Stimulated activated CD8-positive, alpha-beta memory T cell treated with anti-CD3 and anti-CD28 coated beads, Interleukin-12 subunit alpha, Interleukin-12 subunit beta, amount 100 ng/mL, for 24 hours (primary cell): Measurements from ENCODE around the gene PLCH1.

Experiments
- DNase-seq: peaks from one replicate; pipeline ENCODE4 v3.0.0-alpha.2; 2020; ENCODE audit errors: extremely low read depth

PLCH1 gene

DNA sequence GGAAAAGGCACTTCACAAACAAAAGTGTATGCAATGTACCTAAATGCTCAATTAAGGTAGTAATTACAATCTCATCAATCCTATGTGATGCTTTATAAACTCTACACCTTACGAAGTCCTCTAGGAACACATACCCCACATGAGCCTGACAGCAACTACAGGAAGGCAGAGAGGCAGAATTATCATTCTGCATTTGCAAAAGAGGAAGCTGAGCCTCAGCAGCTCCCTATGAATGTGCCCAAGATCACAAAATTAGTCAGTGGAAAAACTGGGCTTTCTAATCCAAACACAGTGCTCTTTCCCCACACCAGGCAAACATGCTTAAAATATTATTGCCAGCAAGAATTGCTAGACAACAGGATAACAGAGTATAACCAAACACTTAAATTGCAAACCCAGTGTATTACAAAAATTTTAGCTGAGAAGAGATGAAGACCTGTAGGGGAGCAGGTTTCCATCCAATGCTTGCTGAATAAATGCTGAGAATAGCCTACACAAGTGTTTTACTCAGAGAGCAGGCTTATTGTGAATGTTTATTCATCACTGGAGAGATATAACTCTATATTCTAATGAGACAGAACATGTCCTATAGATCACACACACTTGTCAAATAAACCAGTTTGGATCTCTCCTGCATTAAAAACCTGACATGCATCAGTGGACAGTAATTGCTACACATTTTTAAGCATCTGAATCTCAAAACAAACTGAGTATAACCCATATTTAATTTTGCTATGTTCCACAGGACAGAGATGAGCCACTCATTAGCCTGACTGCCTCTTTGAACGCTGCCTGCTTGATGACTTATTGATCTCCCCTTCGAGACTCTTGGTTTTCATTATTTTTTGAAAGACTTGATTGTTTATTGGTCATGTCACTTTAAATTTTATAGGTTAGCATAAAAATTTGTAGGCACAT lies 62.2 kb downstream of the PLCH1 start:
- no peak for DNase-seq

- DNase-seq: no peak
These were observed 68.5 kb downstream of the PLCH1 start for GRCh38 chr3:155676252-155676981.

DNA sequence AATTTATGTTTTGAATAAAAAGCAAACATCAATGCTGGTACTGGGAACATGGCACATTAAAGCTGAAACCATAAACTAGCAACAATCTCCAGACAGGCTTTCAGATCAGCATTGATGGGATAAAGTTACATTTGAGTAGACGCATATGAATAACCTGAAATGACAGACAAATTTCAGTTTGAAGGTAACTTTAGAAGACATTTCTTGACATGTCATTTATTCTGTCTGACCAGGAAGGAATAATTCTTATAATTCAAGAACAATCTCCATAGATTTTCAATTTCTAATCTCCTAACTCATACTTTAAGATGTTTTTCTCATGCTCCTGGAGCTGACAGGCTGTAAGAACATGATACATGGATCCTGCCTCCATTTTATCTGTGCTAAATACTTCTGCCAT lies 69.8 kb downstream of the PLCH1 start:
- no peak for DNase-seq

DNA sequence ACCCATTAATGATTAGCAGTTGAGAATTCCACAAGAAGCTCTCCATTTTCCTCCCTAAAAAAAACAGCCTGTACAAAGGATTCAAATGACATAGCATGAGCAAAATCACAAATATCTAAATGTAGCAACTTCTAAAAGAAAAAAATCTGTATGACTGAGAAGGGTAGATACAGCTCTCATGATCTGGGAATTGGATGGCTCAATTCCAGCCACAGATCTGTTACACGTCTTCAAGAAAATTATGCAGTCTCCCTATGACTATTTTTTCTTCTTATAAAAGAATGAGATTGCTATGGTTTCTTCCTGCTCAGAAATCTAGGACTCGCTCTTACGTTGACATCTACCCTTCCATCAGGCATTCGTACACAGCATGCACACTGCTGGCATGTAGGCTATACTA lies 71.5 kb downstream of the PLCH1 start:
- DNase-seq: no peak

DNA sequence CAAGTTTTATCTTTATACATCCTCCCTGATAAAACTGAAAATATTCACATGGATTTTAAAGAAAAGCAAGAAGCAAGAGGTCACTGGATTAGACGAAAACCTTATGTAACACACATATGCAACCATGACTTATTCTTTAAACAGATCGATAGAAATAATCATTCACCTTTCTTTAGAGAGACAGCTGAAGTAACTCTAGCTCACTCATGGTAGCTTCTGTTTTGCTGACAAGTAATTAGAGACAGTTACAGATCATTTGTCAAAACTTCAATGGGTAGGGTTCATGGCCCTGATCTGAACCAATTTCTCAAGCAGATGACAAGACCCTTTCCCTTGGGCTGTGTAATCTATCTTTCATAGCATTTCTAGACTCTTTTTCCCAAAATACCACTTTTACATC lies 74.5 kb downstream of the PLCH1 start:
- DNase-seq: no peak

DNA sequence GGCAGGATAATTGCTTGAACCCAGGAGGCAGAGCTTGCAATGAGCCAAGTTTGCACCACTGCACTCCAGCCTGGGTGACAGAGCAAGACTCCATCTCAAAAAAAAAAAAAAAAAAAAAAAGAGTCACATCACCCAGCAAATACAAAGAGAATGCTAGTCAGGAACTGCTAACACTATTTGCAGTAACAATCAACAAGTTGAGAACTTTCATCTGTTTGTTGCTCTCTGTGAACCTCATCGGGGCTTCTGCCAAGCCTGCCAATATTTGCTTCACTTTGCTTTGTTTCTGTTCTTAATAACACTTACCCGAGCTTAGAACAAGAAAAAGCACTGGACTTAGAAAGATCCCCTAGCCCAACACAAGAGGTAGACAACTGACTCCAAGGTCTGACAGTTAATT lies 76.9 kb downstream of the PLCH1 start:
- no peak for DNase-seq

DNA sequence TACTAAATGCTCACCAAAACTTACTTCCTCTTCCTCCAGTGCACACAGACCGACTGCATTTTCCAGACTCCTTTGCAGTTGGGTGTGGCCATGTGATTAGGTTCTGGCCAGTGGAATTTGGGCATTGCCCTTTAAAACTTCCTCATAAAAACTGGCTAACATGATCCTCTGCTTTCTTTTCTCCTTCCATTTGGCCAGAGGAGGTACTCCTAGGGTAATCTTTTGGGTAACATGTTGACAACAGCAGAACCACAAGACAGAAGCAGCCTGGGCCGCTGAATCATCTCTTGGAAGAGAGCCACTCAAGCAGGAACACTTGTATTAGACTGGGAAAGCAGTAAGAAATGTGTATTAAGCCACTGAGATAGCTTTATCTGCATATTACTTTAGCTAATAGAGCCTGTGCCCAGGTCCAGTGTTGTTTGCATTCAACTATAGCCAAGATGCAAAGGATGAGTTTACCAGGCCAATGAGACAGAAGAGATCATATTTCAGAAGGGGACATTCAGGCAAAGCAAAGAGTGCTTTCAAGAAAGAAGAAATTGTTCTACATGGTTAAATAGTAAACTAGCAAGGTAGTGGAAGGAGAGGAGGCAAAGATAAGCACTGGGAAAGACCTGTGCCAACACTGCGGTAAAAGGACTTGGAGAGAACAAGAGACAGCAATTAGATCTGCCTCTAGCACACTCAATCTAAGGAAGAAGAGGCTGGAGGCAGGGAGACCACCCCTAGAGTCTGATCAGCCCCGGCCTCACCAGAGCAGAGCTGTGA lies 79.8 kb downstream of the PLCH1 start:
- no peak for DNase-seq

- DNase-seq: no peak
These were observed 81.2 kb downstream of the PLCH1 start for GRCh38 chr3:155663467-155664212.

DNA sequence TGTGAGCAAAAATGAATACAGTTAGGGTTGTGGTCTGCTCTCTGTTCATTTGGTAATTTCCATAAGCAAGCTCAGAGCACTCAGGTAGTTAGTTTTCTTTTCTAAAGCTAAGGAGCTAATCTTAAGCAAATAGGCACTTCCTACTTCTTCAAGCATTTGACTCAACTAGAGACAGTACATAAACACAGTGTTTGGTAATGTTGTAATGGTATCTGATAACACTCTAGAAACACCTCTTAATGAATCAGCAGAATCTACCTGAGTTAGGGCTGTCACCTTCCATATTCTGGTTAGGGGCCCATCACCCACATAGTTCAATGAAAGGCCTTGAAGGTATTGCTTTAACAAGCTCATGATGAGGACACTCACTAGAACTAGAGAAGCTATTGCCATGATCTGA lies 83.1 kb downstream of the PLCH1 start:
- DNase-seq: no peak

DNA sequence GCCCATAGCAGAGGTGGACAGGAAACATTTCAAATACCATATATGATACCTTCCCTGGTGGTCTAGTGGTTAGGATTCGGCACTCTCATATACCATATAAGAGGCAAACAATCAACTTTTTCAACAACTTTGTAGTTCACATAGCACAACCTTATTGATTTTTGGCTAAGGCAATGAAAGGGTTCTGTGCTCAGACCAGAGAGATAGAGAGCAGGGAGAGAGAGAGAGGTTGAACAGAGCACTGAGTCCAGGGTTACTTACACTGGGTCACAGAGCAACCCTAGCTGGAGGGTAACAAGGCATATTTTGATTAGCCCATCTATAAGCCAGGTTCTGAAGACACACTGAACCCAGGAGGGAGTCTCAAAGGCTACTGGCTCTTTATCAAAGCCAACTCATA lies 83.8 kb downstream of the PLCH1 start:
- no peak for DNase-seq

- no peak for DNase-seq
These were observed 86.1 kb downstream of the PLCH1 start for GRCh38 chr3:155658671-155659261.

GRCh38 chr3:155658006-155658405 lies 86.9 kb downstream of the PLCH1 start:
- DNase-seq: no peak

DNA sequence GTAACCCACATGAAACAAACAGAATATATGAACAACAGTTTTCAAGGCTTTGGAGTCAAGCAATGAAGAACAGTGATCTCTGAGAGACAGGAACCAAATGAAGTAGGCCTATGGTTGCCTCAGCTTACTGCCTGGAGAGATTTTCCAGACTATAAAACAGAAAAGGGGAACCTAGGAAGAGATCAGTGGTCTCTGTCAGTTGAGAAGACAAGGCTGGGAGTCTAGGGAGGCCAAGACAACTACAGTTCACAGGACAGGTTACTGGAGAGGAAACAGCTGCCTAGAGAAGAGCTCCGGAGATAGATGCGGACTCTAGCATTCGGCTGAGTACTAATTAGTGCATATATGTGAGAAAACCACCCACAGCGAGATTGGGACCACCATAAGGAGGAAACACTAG lies 87.7 kb downstream of the PLCH1 start:
- DNase-seq: no peak

DNA sequence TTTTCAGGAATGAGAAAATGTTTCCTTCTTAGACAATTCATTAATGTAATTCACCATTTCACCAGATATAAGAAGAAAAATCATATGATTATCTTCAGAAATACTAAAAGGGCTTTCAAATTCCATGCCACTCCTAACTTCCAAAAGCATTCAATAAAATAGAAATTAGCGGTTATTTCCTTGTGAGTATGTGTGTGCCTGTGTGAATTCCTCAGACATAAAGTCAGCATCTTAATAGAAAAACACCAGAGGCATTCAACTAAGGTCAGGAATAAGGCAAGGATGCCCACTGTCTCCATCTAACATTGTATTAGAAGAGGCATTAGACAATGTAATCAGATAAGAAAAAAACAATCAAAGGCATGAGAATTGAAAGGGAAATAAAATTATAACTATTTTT lies 88.4 kb downstream of the PLCH1 start:
- no peak for DNase-seq

GRCh38 chr3:155651489-155652218 lies 93.2 kb downstream of the PLCH1 start:
- no peak for DNase-seq

- no peak for DNase-seq
These were observed 96.8 kb downstream of the PLCH1 start for GRCh38 chr3:155648013-155648591.

DNA sequence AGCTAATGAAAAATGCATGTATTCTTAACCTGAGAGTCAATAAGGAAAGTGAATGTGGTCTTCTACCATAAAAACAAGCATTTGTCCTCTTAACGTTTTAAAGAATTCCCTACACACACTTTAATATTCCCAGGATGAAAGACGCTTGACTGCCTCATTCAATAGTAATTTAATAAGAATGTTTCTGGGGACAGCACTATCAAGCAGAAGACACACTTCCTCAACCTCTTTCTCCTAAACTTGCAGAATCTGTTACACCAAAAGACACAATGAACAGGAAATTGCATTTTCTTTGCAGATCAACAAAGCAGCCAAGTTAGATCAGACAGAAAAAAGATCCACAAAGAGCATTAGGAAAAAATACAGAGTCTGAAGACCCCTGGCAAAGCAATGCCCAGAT lies 97.7 kb downstream of the PLCH1 start:
- DNase-seq: no peak

- no peak for DNase-seq
These were observed 98.2 kb downstream of the PLCH1 start for GRCh38 chr3:155646669-155647068.

GRCh38 chr3:155646128-155646527 lies 98.7 kb downstream of the PLCH1 start:
- DNase-seq: no peak

GRCh38 chr3:155643581-155644165 lies 101.2 kb downstream of the PLCH1 start:
- DNase-seq: no peak
